T-cell (primary cell): Measurements from ENCODE around the gene RAPGEF4. TPM values are rescaled to one million over a fixed set of nuclear protein-coding genes. Genes with fewer than 3 reads are reported as not detected.
"Not testable (repeated sequence)": the region's sequence is repeated elsewhere in the genome, so short reads cannot be mapped to it uniquely, and the experiment has no call there.

Experiments
- ATAC-seq, 4 experiments: fragments of 200-7000 bp in 3 of 4; fragments of 150-1000 bp in 1 of 4; cut with Tn5 transposase; replicated peaks in 1 of 4; 1 replicate in 3 of 4; 2 replicates in 1 of 4; pipeline ENCODE4 v1.10.0; 2021; ENCODE audit warnings: moderate library complexity in 3 of 4, mild to moderate bottlenecking in 2 of 4, moderate number of reproducible peaks in 1 of 4
- CTCF ChIA-PET, 2 donors: fragments of 300-600 bp; sonication (Branson Sonifier 250); formaldehyde crosslinking; loops; one replicate each; lab custom pipeline; 2022; ENCODE audit warnings: antibody characterized with exemption in 2 of 2; lab: Charles Lee
- POLR2A ChIA-PET, 2 donors: fragments of 300-600 bp; sonication (Branson Sonifier 250); formaldehyde crosslinking; loops; one replicate each; lab custom pipeline; 2022; ENCODE audit warnings: antibody characterized with exemption in 2 of 2; lab: Charles Lee
- DNase-seq, 35 experiments: peaks; one replicate each; pipeline versions ENCODE4 v3.0.0 to v3.0.0-alpha.2; 2013 to 2023
- H3K27ac ChIP-seq: one replicate; pipeline ENCODE4 v1.5.1; 2013; ENCODE audit warnings: low read length
- H3K27me3 ChIP-seq, 2 experiments: replicated peaks in 1 of 2; 1 replicate in 1 of 2; 2 replicates in 1 of 2; pipeline versions ENCODE4 v1.6.1 to v1.7.0; 2013; ENCODE audit warnings: low read length in 1 of 2, mixed read lengths in 1 of 2; ENCODE audit not compliant: control insufficient read depth in 2 of 2, insufficient read depth in 2 of 2; ENCODE audit errors: extremely low read depth in 1 of 2
- H3K36me3 ChIP-seq, 2 donors: 1 replicate in 1 of 2; 2 replicates in 1 of 2; pipeline versions ENCODE4 v1.6.1 to v1.7.0; 2013; ENCODE audit warnings: low read length in 1 of 2; ENCODE audit not compliant: control insufficient read depth in 2 of 2, insufficient read depth in 1 of 2; ENCODE audit errors: extremely low read depth in 1 of 2
- H3K4me1 ChIP-seq, 2 experiments: 1 replicate in 1 of 2; 2 replicates in 1 of 2; pipeline versions ENCODE4 v1.6.1 to v1.7.0; 2013; ENCODE audit warnings: low read length in 2 of 2, mixed read lengths in 1 of 2; ENCODE audit not compliant: insufficient read depth in 2 of 2, control insufficient read depth in 1 of 2; ENCODE audit errors: extremely low read depth in 1 of 2
- H3K4me3 ChIP-seq, 2 donors: 1 replicate in 1 of 2; 2 replicates in 1 of 2; pipeline versions ENCODE4 v1.5.1 to v1.7.0; 2013; ENCODE audit warnings: mild to moderate bottlenecking in 2 of 2, low read length in 1 of 2, moderate library complexity in 1 of 2; ENCODE audit not compliant: control insufficient read depth in 1 of 2; ENCODE audit errors: extremely low read depth in 1 of 2
- H3K9me3 ChIP-seq: 2 replicates; pipeline ENCODE4 v1.7.0; 2013
- H3K27ac Mint-ChIP-seq, 2 donors: one replicate each; pipeline ENCODE4 v1.8.0; 2020 to 2021; ENCODE audit warnings: mild to moderate bottlenecking in 2 of 2, mixed read lengths in 2 of 2
- H3K27me3 Mint-ChIP-seq, 2 donors: one replicate each; pipeline ENCODE4 v1.8.0; 2021 to 2022; ENCODE audit warnings: mixed read lengths in 2 of 2
- H3K36me3 Mint-ChIP-seq: one replicate; pipeline ENCODE4 v1.8.0; 2021; ENCODE audit warnings: mixed read lengths
- H3K4me1 Mint-ChIP-seq, 3 donors: one replicate each; pipeline ENCODE4 v1.8.0; 2020 to 2022; ENCODE audit warnings: mixed read lengths in 3 of 3, mild to moderate bottlenecking in 1 of 3
- H3K4me3 Mint-ChIP-seq, 3 donors: one replicate each; pipeline ENCODE4 v1.8.0; 2020 to 2022; ENCODE audit warnings: mild to moderate bottlenecking in 3 of 3, mixed read lengths in 3 of 3, moderate library complexity in 3 of 3
- H3K9me3 Mint-ChIP-seq, 3 donors: one replicate each; pipeline ENCODE4 v1.8.0; 2020 to 2022; ENCODE audit warnings: mixed read lengths in 3 of 3
- WGBS: methylation state at CpG from one replicate; pipeline ENCODE4 v1.1.5; 2013; ENCODE audit warnings: missing lambda C conversion rate; ENCODE audit not compliant: insufficient coverage; 5-methylcytosine and 5-hydroxymethylcytosine counted together
- total RNA-seq, 35 experiments: library from RNA in 6 of 35; stranded (reverse) in 6 of 35; fragments of 120-200 nt in 1 of 35; gene quantifications; one replicate each; pipeline versions ENCODE4 v1.2.1 to v1.2.4 and lab custom pipeline; 2013 to 2026

The RAPGEF4 gene
- total RNA-seq, 5 donors from 2014 or later (not counting 1 experiment from before 2014, with no cell fraction given) = 0.18 to 2.5 (median 0.38) TPM

GRCh38 chr2:172748543-172748942 is 12.9 kb downstream of the RAPGEF4 start:
- POLR2A ChIA-PET = interaction anchor here in 1 of 2 donors (0.6 kb wide), 1 partner anchor 1080 kb away, joined by 3 read pairs; no protein-coding TSS in a partner anchor
- H3K9me3 ChIP-seq, ATAC-seq, H3K4me1 Mint-ChIP-seq, H3K4me3 ChIP-seq, H3K36me3 ChIP-seq, H3K36me3 Mint-ChIP-seq, CTCF ChIA-PET, H3K4me1 ChIP-seq, H3K27me3 ChIP-seq, H3K4me3 Mint-ChIP-seq, H3K27ac Mint-ChIP-seq, DNase-seq, H3K27ac ChIP-seq: not testable (repeated sequence)
- H3K27me3 Mint-ChIP-seq = peaks cover 17 to 18% of the 10 kb centered on the region in 2 donors
- H3K9me3 Mint-ChIP-seq = peaks cover 4 to 12% (median 7%) of the 10 kb centered on the region in 3 donors
- no CpG with 5 or more reads among the region's 2 CpGs for WGBS

- Mint-ChIP-seq H3K9me3 (peaks cover 0 to 7% (median 2%) of the 10 kb centered on the region in 3 donors), H3K4me3 (no peak overlapping the region), H3K4me1 (no peaks in the 10 kb centered on the region), H3K27me3 (peaks cover 10 to 12% of the 10 kb centered on the region in 2 donors), H3K27ac (no peak overlapping the region), H3K36me3 (no peaks in the 10 kb centered on the region)
- ChIA-PET CTCF (no interaction called here), POLR2A (no interaction called here)
- Histone ChIP-seq H3K4me3 (no peak overlapping the region), H3K9me3 (peaks cover 2% of the 10 kb centered on the region), H3K36me3 (no peaks in the 10 kb centered on the region), H3K27me3 (no peaks in the 10 kb centered on the region), H3K27ac (no peak overlapping the region), H3K4me1 (no peaks in the 10 kb centered on the region)
- ATAC-seq = no peak
- WGBS = 60% methylated on average over 6 of the region's 6 CpGs
- DNase-seq = no peak
Measured at GRCh38 chr2:172749388-172749787, 13.7 kb downstream of the RAPGEF4 start.

GRCh38 chr2:172751564-172751963 is 15.9 kb downstream of the RAPGEF4 start:
- H3K27ac Mint-ChIP-seq = no peak overlapping the region
- no CpG with 5 or more reads among the region's 2 CpGs for WGBS
- ATAC-seq (no peak), DNase-seq (no peak)
- H3K9me3 ChIP-seq = no peaks in the 10 kb centered on the region
- no peak overlapping the region for H3K27ac ChIP-seq
- H3K27me3 Mint-ChIP-seq = peaks cover 8 to 12% of the 10 kb centered on the region in 2 donors
- H3K4me1 Mint-ChIP-seq = no peaks in the 10 kb centered on the region
- H3K4me3 Mint-ChIP-seq = no peak overlapping the region
- H3K4me3 ChIP-seq = no peak overlapping the region
- ChIA-PET CTCF (no interaction called here), POLR2A (no interaction called here)
- H3K36me3 ChIP-seq = no peaks in the 10 kb centered on the region
- H3K36me3 Mint-ChIP-seq = no peaks in the 10 kb centered on the region
- no peaks in the 10 kb centered on the region for H3K9me3 Mint-ChIP-seq
- H3K4me1 ChIP-seq = no peaks in the 10 kb centered on the region
- peaks cover 0 to 2% of the 10 kb centered on the region in 2 experiments for H3K27me3 ChIP-seq

DNA sequence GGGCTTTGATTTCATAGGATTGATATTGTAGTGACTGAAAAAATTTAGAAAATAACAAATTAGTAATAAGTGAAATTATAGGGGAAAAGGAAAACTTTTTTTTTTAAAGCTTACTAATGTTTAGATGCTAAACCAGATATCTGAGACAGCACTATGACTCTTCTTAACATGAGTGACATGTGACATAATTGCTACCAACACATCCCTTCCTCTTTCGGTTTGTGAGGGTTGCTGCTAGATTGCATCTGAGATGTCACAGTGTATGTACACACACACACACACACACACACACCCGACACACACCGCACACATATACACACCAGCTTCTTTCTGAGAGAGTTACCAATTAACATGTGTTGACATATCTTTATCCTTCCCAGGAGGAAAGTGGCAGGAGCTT is 18.0 kb downstream of the RAPGEF4 start:
- Histone ChIP-seq H3K27me3 (peaks cover 0 to 2% of the 10 kb centered on the region in 2 experiments), H3K9me3 (no peaks in the 10 kb centered on the region), H3K36me3 (no peaks in the 10 kb centered on the region), H3K27ac (no peak overlapping the region), H3K4me1 (no peaks in the 10 kb centered on the region), H3K4me3 (no peak overlapping the region)
- DNase-seq = no peak
- POLR2A ChIA-PET = no interaction called here
- WGBS = no CpG with 5 or more reads among the region's 3 CpGs
- Mint-ChIP-seq H3K27ac (no peak overlapping the region), H3K27me3 (peaks cover 15 to 19% of the 10 kb centered on the region in 2 donors), H3K4me3 (no peak overlapping the region), H3K36me3 (no peaks in the 10 kb centered on the region), H3K4me1 (no peaks in the 10 kb centered on the region), H3K9me3 (no peaks in the 10 kb centered on the region)
- CTCF ChIA-PET = interaction anchor here in 1 of 2 donors (0.6 kb wide), 1 partner anchor 1687 kb away, joined by 3 read pairs; no protein-coding TSS in a partner anchor
- ATAC-seq = no peak

- Histone ChIP-seq H3K27me3 (peaks cover 0 to 2% of the 10 kb centered on the region in 2 experiments), H3K4me1 (no peaks in the 10 kb centered on the region), H3K36me3 (no peaks in the 10 kb centered on the region), H3K4me3 (no peak overlapping the region), H3K27ac (no peak overlapping the region), H3K9me3 (no peaks in the 10 kb centered on the region)
- H3K27me3 Mint-ChIP-seq = peaks cover 10 to 13% of the 10 kb centered on the region in 2 donors
- no peak overlapping the region for H3K27ac Mint-ChIP-seq
- no peaks in the 10 kb centered on the region for H3K4me1 Mint-ChIP-seq
- ChIA-PET CTCF (interaction anchor here in 1 of 2 donors (1.1 kb wide), 1 partner anchor 12 kb away, joined by 3 read pairs; no protein-coding TSS in a partner anchor), POLR2A (no interaction called here)
- WGBS = no CpG with 5 or more reads among the region's 2 CpGs
- no peak for DNase-seq
- H3K36me3 Mint-ChIP-seq = no peaks in the 10 kb centered on the region
- no peak overlapping the region for H3K4me3 Mint-ChIP-seq
- no peak for ATAC-seq
- peaks cover 11 to 18% (median 14%) of the 10 kb centered on the region in 3 donors for H3K9me3 Mint-ChIP-seq
Measured at GRCh38 chr2:172759441-172759840, 23.8 kb downstream of the RAPGEF4 start.

- Mint-ChIP-seq H3K4me1 (no peaks in the 10 kb centered on the region), H3K36me3 (no peaks in the 10 kb centered on the region), H3K9me3 (peaks cover 11 to 18% (median 14%) of the 10 kb centered on the region in 3 donors), H3K27me3 (peaks cover 7 to 9% of the 10 kb centered on the region in 2 donors), H3K4me3 (no peak overlapping the region), H3K27ac (no peak overlapping the region)
- no peaks in the 10 kb centered on the region for H3K27me3 ChIP-seq
- DNase-seq (no peak), ATAC-seq (no peak)
- no peak overlapping the region for H3K27ac ChIP-seq
- no CpG with 5 or more reads among the region's 4 CpGs for WGBS
- no peaks in the 10 kb centered on the region for H3K9me3 ChIP-seq
- CTCF ChIA-PET = no interaction called here
- H3K4me1 ChIP-seq = no peaks in the 10 kb centered on the region
- no peaks in the 10 kb centered on the region for H3K36me3 ChIP-seq
- no peak overlapping the region for H3K4me3 ChIP-seq
- POLR2A ChIA-PET = no interaction called here
Measured at GRCh38 chr2:172761306-172761705, 25.7 kb downstream of the RAPGEF4 start.
